Caco-2 (cell line): ENCODE results near the gene TJP2. TPM values are rescaled to one million over a fixed set of nuclear protein-coding genes. Genes with fewer than 3 reads are reported as not detected.

ENCODE experiments used
- BruUV-seq: library from RNA; stranded (reverse); fragments of 400-500 nt; replicated peaks from 2 replicates; lab custom pipeline; 2021; lab: Mats Ljungman, UMichigan
- CTCF ChIA-PET: fragments of 300-600 bp; sonication (Branson Sonifier 250); formaldehyde crosslinking; loops from one replicate; lab custom pipeline; 2022; ENCODE audit warnings: antibody characterized with exemption; lab: Charles Lee
- POLR2A ChIA-PET: fragments of 300-600 bp; sonication (Branson Sonifier 250); formaldehyde crosslinking; loops from one replicate; lab custom pipeline; 2022; ENCODE audit warnings: antibody characterized with exemption; lab: Charles Lee
- DNase-seq, 2 experiments: peaks; one replicate each; pipeline versions ENCODE4 v3.0.0 to v3.0.0-alpha.2; 2020 to 2022
- H3K27me3 ChIP-seq: replicated peaks from 2 replicates; pipeline ENCODE4 v1.6.0; 2011; ENCODE audit warnings: low read length; ENCODE audit not compliant: control insufficient read depth, insufficient read depth
- H3K36me3 ChIP-seq: 2 replicates; pipeline ENCODE4 v1.5.1; 2011; ENCODE audit warnings: low read length; ENCODE audit not compliant: control insufficient read depth, insufficient read depth
- H3K4me1 ChIP-seq: fragments of 250-450 bp; sonication (Bioruptor Pico); 2 replicates; pipeline ENCODE4 v1.5.1; 2020; ENCODE audit warnings: mild to moderate bottlenecking
- H3K4me3 ChIP-seq: 2 replicates; pipeline ENCODE4 v1.5.1; 2011; ENCODE audit warnings: low read depth, mild to moderate bottlenecking, control low read depth, low read length
- H3K9me3 ChIP-seq: fragments of 250-450 bp; sonication (Bioruptor Pico); 2 replicates; pipeline ENCODE4 v1.5.1; 2020; ENCODE audit warnings: mild to moderate bottlenecking, moderate library complexity
- H3K27ac Mint-ChIP-seq: one replicate; pipeline ENCODE4 v1.8.0; 2022; ENCODE audit warnings: mixed read lengths; ENCODE audit not compliant: unreplicated experiment
- H3K27me3 Mint-ChIP-seq: one replicate; pipeline ENCODE4 v1.8.0; 2022; ENCODE audit warnings: mixed read lengths; ENCODE audit not compliant: insufficient read depth, unreplicated experiment
- H3K36me3 Mint-ChIP-seq: one replicate; pipeline ENCODE4 v1.8.0; 2022; ENCODE audit warnings: mild to moderate bottlenecking, mixed read lengths; ENCODE audit not compliant: insufficient read depth, unreplicated experiment
- H3K4me1 Mint-ChIP-seq: one replicate; pipeline ENCODE4 v1.8.0; 2022; ENCODE audit warnings: low read depth, mixed read lengths; ENCODE audit not compliant: unreplicated experiment
- H3K4me3 Mint-ChIP-seq: one replicate; pipeline ENCODE4 v1.8.0; 2022; ENCODE audit warnings: mild to moderate bottlenecking, moderate library complexity, mixed read lengths; ENCODE audit not compliant: unreplicated experiment
- H3K9me3 Mint-ChIP-seq: one replicate; pipeline ENCODE4 v1.8.0; 2022; ENCODE audit warnings: mixed read lengths; ENCODE audit not compliant: unreplicated experiment
- intact Hi-C: fragments of 100-400 bp; cut with micrococcal nuclease; formaldehyde crosslinking; loops from one replicate; pipeline ENCODE4 v1.10.0; 2022; ENCODE audit not compliant: unreplicated experiment
- total RNA-seq: library from RNA; stranded (reverse); gene quantifications from 2 replicates; pipeline ENCODE4 v1.2.3, GENCODE V29; 2022
- TF ChIP-seq, protein P1 (sequence below), 2 experiments: fragments of 200-600 bp in 1 of 2; IDR thresholded peaks; 1 replicate in 1 of 2; 2 replicates in 1 of 2; pipeline versions ENCODE4 v1.5.1 to v1.8.0; 2011 to 2022; ENCODE audit warnings: antibody characterized with exemption in 1 of 2, control low read depth in 1 of 2, inconsistent platforms in 1 of 2, low read depth in 1 of 2, low read length in 1 of 2, mild to moderate bottlenecking in 1 of 2, moderate library complexity in 1 of 2; ENCODE audit not compliant: insufficient read depth in 1 of 2, severe bottlenecking in 1 of 2, unreplicated experiment in 1 of 2

TJP2 gene
- total RNA-seq, 1 experiment from 2014 or later, result 36.7 TPM

- H3K36me3 Mint-ChIP-seq, result peaks cover 12% of the 10 kb centered on the region
- H3K27me3 Mint-ChIP-seq, result no peaks in the 10 kb centered on the region
- ChIA-PET POLR2A (no interaction called here), CTCF (no interaction called here)
- intact Hi-C loops, result no loop called here
- H3K4me3 Mint-ChIP-seq, result no peak overlapping the region
- H3K27ac Mint-ChIP-seq, result no peak overlapping the region
- TF ChIP-seq, protein P1, sequence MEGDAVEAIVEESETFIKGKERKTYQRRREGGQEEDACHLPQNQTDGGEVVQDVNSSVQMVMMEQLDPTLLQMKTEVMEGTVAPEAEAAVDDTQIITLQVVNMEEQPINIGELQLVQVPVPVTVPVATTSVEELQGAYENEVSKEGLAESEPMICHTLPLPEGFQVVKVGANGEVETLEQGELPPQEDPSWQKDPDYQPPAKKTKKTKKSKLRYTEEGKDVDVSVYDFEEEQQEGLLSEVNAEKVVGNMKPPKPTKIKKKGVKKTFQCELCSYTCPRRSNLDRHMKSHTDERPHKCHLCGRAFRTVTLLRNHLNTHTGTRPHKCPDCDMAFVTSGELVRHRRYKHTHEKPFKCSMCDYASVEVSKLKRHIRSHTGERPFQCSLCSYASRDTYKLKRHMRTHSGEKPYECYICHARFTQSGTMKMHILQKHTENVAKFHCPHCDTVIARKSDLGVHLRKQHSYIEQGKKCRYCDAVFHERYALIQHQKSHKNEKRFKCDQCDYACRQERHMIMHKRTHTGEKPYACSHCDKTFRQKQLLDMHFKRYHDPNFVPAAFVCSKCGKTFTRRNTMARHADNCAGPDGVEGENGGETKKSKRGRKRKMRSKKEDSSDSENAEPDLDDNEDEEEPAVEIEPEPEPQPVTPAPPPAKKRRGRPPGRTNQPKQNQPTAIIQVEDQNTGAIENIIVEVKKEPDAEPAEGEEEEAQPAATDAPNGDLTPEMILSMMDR (IDR thresholded peaks at IDR 0.05; ENCODE audit: insufficient read depth in 1 of 2, low read depth in 1 of 2, low read length in 1 of 2, severe bottlenecking in 1 of 2, unreplicated experiment in 1 of 2), result no peak
- Histone ChIP-seq H3K36me3 (no peaks in the 10 kb centered on the region), H3K9me3 (no peaks in the 10 kb centered on the region), H3K27me3 (no peaks in the 10 kb centered on the region), H3K4me3 (no peak overlapping the region), H3K4me1 (no peaks in the 10 kb centered on the region)
- no peak for DNase-seq
- H3K4me1 Mint-ChIP-seq, result no peaks in the 10 kb centered on the region
- H3K9me3 Mint-ChIP-seq, result no peaks in the 10 kb centered on the region
- BruUV-seq, result no TSS peak
These were observed 81.5 kb downstream of the TJP2 start for GRCh38 chr9:69255591-69255990.

- Mint-ChIP-seq H3K27ac (no peak overlapping the region), H3K4me3 (no peak overlapping the region), H3K9me3 (no peaks in the 10 kb centered on the region), H3K4me1 (no peaks in the 10 kb centered on the region), H3K27me3 (no peaks in the 10 kb centered on the region), H3K36me3 (peaks cover 6% of the 10 kb centered on the region)
- CTCF ChIA-PET, result no interaction called here
- Histone ChIP-seq H3K4me3 (no peak overlapping the region), H3K27me3 (no peaks in the 10 kb centered on the region), H3K9me3 (no peaks in the 10 kb centered on the region), H3K36me3 (no peaks in the 10 kb centered on the region), H3K4me1 (no peaks in the 10 kb centered on the region)
- TF ChIP-seq, protein P1 (IDR thresholded peaks at IDR 0.05; ENCODE audit: insufficient read depth in 1 of 2, low read depth in 1 of 2, low read length in 1 of 2, severe bottlenecking in 1 of 2, unreplicated experiment in 1 of 2), result no peak
- DNase-seq, result no peak
- POLR2A ChIA-PET, result no interaction called here
- intact Hi-C loops, result no loop called here
- BruUV-seq, result no TSS peak
These were observed 84.5 kb downstream of the TJP2 start for GRCh38 chr9:69258551-69258950.

DNA sequence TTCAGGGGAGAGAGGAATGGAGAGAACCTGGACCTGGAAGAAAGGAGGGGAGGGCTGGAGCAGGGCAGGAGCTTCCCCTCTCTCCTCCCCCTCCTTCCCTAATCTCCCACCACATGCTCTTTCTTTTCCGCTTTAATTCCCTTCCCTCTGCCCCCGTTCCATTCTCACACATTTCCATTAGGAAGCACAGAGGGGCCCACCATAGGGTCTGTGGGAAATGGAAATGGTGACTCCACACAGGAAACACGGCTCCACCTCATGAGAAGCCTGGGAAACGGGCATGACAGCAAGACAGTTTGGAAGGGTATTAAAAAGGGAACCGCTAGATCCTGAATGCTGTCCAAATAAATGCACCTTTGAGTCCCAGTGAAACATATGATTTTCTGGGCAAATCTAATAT is 86.1 kb downstream of the TJP2 start:
- POLR2A ChIA-PET, result no interaction called here
- no peaks in the 10 kb centered on the region for H3K27me3 Mint-ChIP-seq

More for the DNA sequence above, 86.1 kb downstream of the TJP2 start:
- no peak for DNase-seq
- no peaks in the 10 kb centered on the region for H3K4me1 ChIP-seq
- H3K27ac Mint-ChIP-seq, result no peak overlapping the region
- H3K9me3 Mint-ChIP-seq, result no peaks in the 10 kb centered on the region
- no peaks in the 10 kb centered on the region for H3K9me3 ChIP-seq
- TF ChIP-seq, protein P1 (IDR thresholded peaks at IDR 0.05; ENCODE audit: insufficient read depth in 1 of 2, low read depth in 1 of 2, low read length in 1 of 2, severe bottlenecking in 1 of 2, unreplicated experiment in 1 of 2), result no peak
- intact Hi-C loops, result no loop called here
- no peaks in the 10 kb centered on the region for H3K27me3 ChIP-seq
- H3K4me1 Mint-ChIP-seq, result no peaks in the 10 kb centered on the region
- peaks cover 6% of the 10 kb centered on the region for H3K36me3 Mint-ChIP-seq
- H3K4me3 Mint-ChIP-seq, result no peak overlapping the region
- H3K4me3 ChIP-seq, result no peak overlapping the region
- CTCF ChIA-PET, result no interaction called here
- no TSS peak for BruUV-seq
- no peaks in the 10 kb centered on the region for H3K36me3 ChIP-seq
